Heart left ventricle (tissue), 13 donors: ENCODE results near the gene FNBP1.

ENCODE experiments used
- CTCF ChIP-seq, 12 donors: fragments of 200-600 bp; sonication (generic) in 4 of 12; IDR thresholded peaks; one replicate each; pipeline versions ENCODE4 v1.5.0 to v1.8.0; 2018 to 2022; ENCODE audit warnings: antibody characterized with exemption in 12 of 12, mild to moderate bottlenecking in 5 of 12
- POLR2A ChIP-seq, 2 donors: fragments of 450-650 bp; IDR thresholded peaks; one replicate each; pipeline ENCODE4 v1.6.1; 2017; ENCODE audit warnings: antibody characterized with exemption in 2 of 2, mild to moderate bottlenecking in 2 of 2, moderate library complexity in 2 of 2
- donor health status: ischemic (EF 13 %, LVEDD 7.1; RV severe dilation, severe dysfunction).
- donor health status: DM: no; HTN: yes; CAD: no.
- donor health status: DM: no; HTN: no; CAD: no.
- donor health status: ischemic (EF 25% LVEDD 6.9; RV normal size, moderate dysfunction).
- donor health status: ischemic (EF 25% LVEDD 5.7; RV mildly dilated, moderate dysfunction).
- donor health status: ischemic (EF 35%, LVEDD 5.7; RV mildly dilated, moderate dysfunction).
- donor health status: nonischemic (EF 11% LVEDD 7.7; RV severe dilation, severe dysfunction).
- donor health status: DM: yes; HTN: yes; CAD: no.
- donor health status: PGD.
- donor health status: ischemic (EF 29% LVEDD 5.4; RV normal size, mild dysfunction).
- donor health status: nonischemic (EF 23%, LVEDD 6.1; RV moderate dilation, normal function).

- TF ChIP-seq CTCF (IDR thresholded peaks at IDR 0.05) (no peak), POLR2A (IDR thresholded peaks at IDR 0.05) (no peak)
These were observed 126.3 kb downstream of the FNBP1 start for GRCh38 chr9:129916707-129917106.
